ENCODE measurements around the gene ATP5F1D. TPM values are rescaled to one million over a fixed set of nuclear protein-coding genes. Genes with fewer than 3 reads are reported as not detected.
A peak's percentile ranks its signal among the peaks of the same experiment; 100 is the strongest.

ATP5F1D gene
- total and polyA plus RNA-seq, 2 experiments from 2014 or later = 139 to 396 TPM

DNA sequence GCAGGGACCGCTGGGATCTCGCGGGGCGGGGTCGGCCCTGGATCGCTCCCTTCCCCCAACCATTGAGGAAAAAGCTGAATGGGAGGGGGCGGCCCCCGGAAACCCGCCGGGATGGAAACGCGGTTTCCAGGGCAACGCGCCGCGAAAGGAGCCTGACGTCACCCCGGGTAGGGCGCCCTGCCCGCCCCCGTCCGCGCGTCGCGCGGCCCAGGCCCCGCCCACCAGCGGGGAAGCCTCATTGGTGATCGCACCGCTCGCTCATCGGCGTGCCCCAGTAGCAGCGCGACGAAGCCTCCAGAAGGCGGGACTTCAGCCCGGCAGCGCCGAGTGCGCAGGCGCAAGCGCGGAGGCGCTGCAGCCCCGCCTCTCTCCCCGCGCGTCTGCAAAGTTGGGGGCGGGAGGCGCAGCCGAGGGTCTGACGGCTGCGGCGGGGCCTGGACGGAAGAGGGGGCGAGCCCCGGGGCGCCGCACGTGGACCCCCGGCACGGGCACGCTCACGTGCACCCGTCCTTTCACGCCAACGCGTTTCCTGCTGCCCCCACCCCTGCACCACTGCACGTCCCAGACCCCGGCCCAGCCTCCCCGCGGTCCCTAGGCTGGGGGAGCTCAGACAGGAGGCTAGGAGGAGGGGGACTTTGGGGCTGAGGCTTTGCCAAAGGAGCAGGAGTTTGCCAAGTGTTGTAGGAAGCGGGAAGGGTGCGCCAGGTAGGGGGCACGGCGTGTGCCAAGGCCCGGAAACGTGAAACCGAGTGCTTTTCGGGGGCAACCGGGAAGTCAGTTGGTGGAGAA, 19.4 kb downstream of the ATP5F1D start:
- H2AFZ ChIP-seq = 0 out of 2 replicates have a peak overlapping the region, but pooled peaks have one; percentile 52
- peaks cover 7% of the 10 kb centered on the region for H3K36me3 ChIP-seq (ENCODE audit: insufficient read depth)
- H3K4me1 Mint-ChIP-seq = peaks cover 65% of the 10 kb centered on the region
- H3K4me3 Mint-ChIP-seq = peak overlapping the region; percentile 92
- peaks cover 38% of the 10 kb centered on the region for H3K27me3 Mint-ChIP-seq (ENCODE audit: insufficient read depth, low read depth, poor library complexity)
- peaks cover 14% of the 10 kb centered on the region for H3K79me2 ChIP-seq (replicated peaks; ENCODE audit: insufficient read depth)
- peak; percentile 49 for ATAC-seq
- TF ChIP-seq POLR2AphosphoS5 (IDR thresholded peaks at IDR 0.05; ENCODE audit: low read depth) (0 out of 2 replicates have a peak, but pooled peaks have one; percentile 44), JUNB (IDR thresholded peaks at IDR 0.05; ENCODE audit: unreplicated experiment) (no peak), CREB1 (CRISPR knock-in tag; IDR thresholded peaks at IDR 0.05; ENCODE audit: low read depth) (peak; percentile 93), EZH2 (IDR thresholded peaks at IDR 0.05; ENCODE audit: low read depth, unreplicated experiment) (no peak), STAT1 (IDR thresholded peaks at IDR 0.05; ENCODE audit: unreplicated experiment) (no peak), ZNF331 (CRISPR knock-in tag; IDR thresholded peaks at IDR 0.05; ENCODE audit: low read depth) (no peak), REST (IDR thresholded peaks at IDR 0.05; ENCODE audit: unreplicated experiment) (no peak), ZNF114 (CRISPR knock-in tag; IDR thresholded peaks at IDR 0.05) (no peak), EZH2phosphoT487 (IDR thresholded peaks at IDR 0.05; ENCODE audit: unreplicated experiment) (no peak)
- TF ChIP-seq, protein P1, sequence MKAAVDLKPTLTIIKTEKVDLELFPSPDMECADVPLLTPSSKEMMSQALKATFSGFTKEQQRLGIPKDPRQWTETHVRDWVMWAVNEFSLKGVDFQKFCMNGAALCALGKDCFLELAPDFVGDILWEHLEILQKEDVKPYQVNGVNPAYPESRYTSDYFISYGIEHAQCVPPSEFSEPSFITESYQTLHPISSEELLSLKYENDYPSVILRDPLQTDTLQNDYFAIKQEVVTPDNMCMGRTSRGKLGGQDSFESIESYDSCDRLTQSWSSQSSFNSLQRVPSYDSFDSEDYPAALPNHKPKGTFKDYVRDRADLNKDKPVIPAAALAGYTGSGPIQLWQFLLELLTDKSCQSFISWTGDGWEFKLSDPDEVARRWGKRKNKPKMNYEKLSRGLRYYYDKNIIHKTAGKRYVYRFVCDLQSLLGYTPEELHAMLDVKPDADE (IDR thresholded peaks at IDR 0.05) = 0 out of 2 replicates have a peak, but pooled peaks have one; percentile 17
- H3K4me2 ChIP-seq = peak overlapping the region; percentile 100
- peak overlapping the region; percentile 95 for H3K4me3 ChIP-seq
- DNase-seq (ENCODE audit: low spot score) = peak; percentile 97
- no peaks in the 10 kb centered on the region; the same call in 1 of the 3 replicates for H3K9me3 Mint-ChIP-seq
- H3K27me3 ChIP-seq (ENCODE audit: insufficient read depth) = no peaks in the 10 kb centered on the region
- peaks cover 69% of the 10 kb centered on the region for H3F3A ChIP-seq (replicated peaks; ENCODE audit: low read depth)
- H4K20me1 ChIP-seq (replicated peaks; ENCODE audit: insufficient read depth) = peaks cover 20% of the 10 kb centered on the region
- peaks cover 61% of the 10 kb centered on the region for H3K4me1 ChIP-seq (ENCODE audit: insufficient read depth)
- peak overlapping the region; percentile 94 for H3K27ac Mint-ChIP-seq
- H3K27ac ChIP-seq (ENCODE audit: low read depth) = peak overlapping the region; percentile 94
- H3K36me3 Mint-ChIP-seq (ENCODE audit: low read depth) = peaks cover 39% of the 10 kb centered on the region
- no peaks in the 10 kb centered on the region for H3K9me2 ChIP-seq (ENCODE audit: insufficient read depth)

DNA sequence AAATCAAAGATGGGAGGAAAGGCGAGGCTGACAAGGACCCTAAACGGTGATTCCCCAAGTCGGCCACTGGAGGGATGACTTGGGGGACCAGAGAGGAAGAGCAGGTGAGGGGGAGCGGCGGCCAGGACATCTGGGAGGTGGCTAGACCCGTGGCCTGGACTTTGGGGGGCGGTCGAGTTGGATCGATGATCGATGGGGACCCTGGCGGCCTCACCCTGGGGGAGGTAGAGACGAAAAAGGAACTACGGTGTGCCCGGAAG, 19.9 kb downstream of the ATP5F1D start:
- peaks cover 60% of the 10 kb centered on the region for H3K4me1 Mint-ChIP-seq
- Histone ChIP-seq H3K36me3 (ENCODE audit: insufficient read depth) (0 out of 2 replicates have a peak, but pooled peaks cover 2% of the 10 kb centered on the region), H3K27me3 (ENCODE audit: insufficient read depth) (no peaks in the 10 kb centered on the region), H3F3A (replicated peaks; ENCODE audit: low read depth) (peaks cover 65% of the 10 kb centered on the region), H3K9me2 (ENCODE audit: insufficient read depth) (no peaks in the 10 kb centered on the region), H3K79me2 (replicated peaks; ENCODE audit: insufficient read depth) (peaks cover 14% of the 10 kb centered on the region), H3K4me2 (peak overlapping the region; percentile 100), H3K4me1 (ENCODE audit: insufficient read depth) (peaks cover 61% of the 10 kb centered on the region), H2AFZ (no peak overlapping the region), H3K27ac (ENCODE audit: low read depth) (peak overlapping the region; percentile 92), H3K4me3 (peak overlapping the region; percentile 95), H4K20me1 (replicated peaks; ENCODE audit: insufficient read depth) (peaks cover 20% of the 10 kb centered on the region)
- DNase-seq (ENCODE audit: low spot score) (peak; percentile 88), ATAC-seq (peak; percentile 3)
- peaks cover 38% of the 10 kb centered on the region for H3K27me3 Mint-ChIP-seq (ENCODE audit: insufficient read depth, low read depth, poor library complexity)
- peaks cover 34% of the 10 kb centered on the region for H3K36me3 Mint-ChIP-seq (ENCODE audit: low read depth)
- TF ChIP-seq CREB1 (CRISPR knock-in tag; IDR thresholded peaks at IDR 0.05; ENCODE audit: low read depth) (no peak), CTCF (conservative IDR thresholded peaks at IDR 0.05; ENCODE audit: low read depth in 2 of 2) (peak; percentile 35 to 39)
- H3K27ac Mint-ChIP-seq = peak overlapping the region; percentile 94
- H3K4me3 Mint-ChIP-seq = peak overlapping the region; percentile 92
- no peaks in the 10 kb centered on the region; the same call in 1 of the 3 replicates for H3K9me3 Mint-ChIP-seq

Measured in GM23338 (cell line).